Measurements from ENCODE around the gene HLA-G. TPM values are rescaled to one million over a fixed set of nuclear protein-coding genes. Genes with fewer than 3 reads are reported as not detected.
A peak's percentile ranks its signal among the peaks of the same experiment; 100 is the strongest.

The HLA-G gene
- total and polyA plus RNA-seq, 9 of the 15 experiments (the other 6 are each of a cell fraction or from before 2014, with no cell fraction given) = 0.13 TPM; not detected in 8

GRCh38 chr6:29815118-29815750 lies 12.4 kb upstream of the HLA-G start:
- Histone ChIP-seq H3K9me3 (replicated peaks; ENCODE audit: control insufficient read depth, insufficient read depth, low read depth, low read length) (no peaks in the 10 kb centered on the region), H3K27me3 (ENCODE audit: control insufficient read depth in 2 of 2, insufficient read depth in 2 of 2, low read length in 2 of 2) (no peaks in the 10 kb centered on the region; a peak in 2 of 5 replicates), H3K79me2 (ENCODE audit: control insufficient read depth, insufficient read depth, low read length) (no peaks in the 10 kb centered on the region), H3K36me3 (ENCODE audit: control insufficient read depth, insufficient read depth, low read length) (no peaks in the 10 kb centered on the region), H3K4me2 (ENCODE audit: insufficient read depth, low read length) (peak overlapping the region; percentile 28; the same call in 1 of the 2 replicates), H3K9me1 (ENCODE audit: control insufficient read depth, insufficient read depth, low read length) (no peaks in the 10 kb centered on the region), H3K4me1 (replicated peaks in 1 of 2; ENCODE audit: control insufficient read depth in 2 of 2, insufficient read depth in 2 of 2, low read length in 2 of 2) (peaks cover 14 to 27% of the 10 kb centered on the region in 2 experiments; a peak in 4 of 5 replicates), H4K20me1 (replicated peaks; ENCODE audit: control insufficient read depth, insufficient read depth, low read length) (no peaks in the 10 kb centered on the region), H3K27ac (ENCODE audit: extremely low read depth, low read depth, low read length) (peak overlapping the region; percentile 26; the same call in 2 of the 3 replicates), H3K4me3 (no peak overlapping the region), H2AFZ (ENCODE audit: low read depth, low read length) (peak overlapping the region; percentile 90), H3K9ac (ENCODE audit: insufficient read depth in 1 of 2, low read depth in 2 of 2, low read length in 2 of 2) (no peak overlapping the region)
- ChIA-PET CTCF (ENCODE audit: low intra/inter-chr PET ratio) (interaction anchor here (0.7 kb wide), 1 partner anchor 43 kb away, joined by 3 read pairs; no protein-coding TSS in a partner anchor), POLR2A (interaction anchor here (0.7 to 1.4 kb wide), 2 partner anchors 12 to 162 kb away, joined by 3 read pairs; no protein-coding TSS in a partner anchor)
- intact Hi-C loops (cut with micrococcal nuclease) = no loop called here
- 9% methylated on average over 7 of the region's 7 CpGs for WGBS (ENCODE audit: insufficient coverage, low coverage, missing lambda C conversion rate)
- ATAC-seq = peak; percentile 15; the same call in 2 of the 3 replicates
- in situ Hi-C loops (cut with MboI) = no loop called here
- BruUV-seq (replicated peaks) = no TSS peak
- peak; percentile 35 for FAIRE-seq
- peak; percentile 21 to 60 (median 30) for DNase-seq (ENCODE audit: extremely low read depth in 1 of 4, low spot score in 3 of 4)
- TF ChIP-seq EP300 (IDR thresholded peaks at IDR 0.05; ENCODE audit: low read length) (no peak; the same call in 1 of the 2 replicates), CXXC5 (CRISPR knock-in tag; IDR thresholded peaks at IDR 0.05) (no peak), NR3C1 (CRISPR knock-in tag; IDR thresholded peaks at IDR 0.05) (no peak), ETS2 (tag; IDR thresholded peaks at IDR 0.05; ENCODE audit: borderline replicate concordance, poor library complexity, severe bottlenecking) (no peak), GTF2E2 (tag; IDR thresholded peaks at IDR 0.05) (no peak), DACH1 (IDR thresholded peaks at IDR 0.05; ENCODE audit: partially characterized antibody) (peak; percentile 7), ZKSCAN8 (CRISPR knock-in tag; IDR thresholded peaks at IDR 0.05) (no peak), FOXA1 (IDR thresholded peaks at IDR 0.05; ENCODE audit: borderline replicate concordance) (no peak), GATAD2B (IDR thresholded peaks at IDR 0.05; ENCODE audit: borderline replicate concordance) (no peak), TGIF2 (CRISPR knock-in tag; IDR thresholded peaks at IDR 0.05) (no peak), SRSF3 (IDR thresholded peaks at IDR 0.05; ENCODE audit: insufficient read depth, low read length) (no peak), GATA2 (CRISPR knock-in tag; IDR thresholded peaks at IDR 0.05) (no peak), TEAD2 (tag; IDR thresholded peaks at IDR 0.05) (no peak), MEIS2 (IDR thresholded peaks at IDR 0.05; ENCODE audit: partially characterized antibody) (peak; percentile 24), ZNF766 (CRISPR knock-in tag; conservative IDR thresholded peaks at IDR 0.05) (no peak), BCL6 (CRISPR knock-in tag; IDR thresholded peaks at IDR 0.05) (no peak), OTX1 (CRISPR knock-in tag; IDR thresholded peaks at IDR 0.05) (no peak), ARID1B (IDR thresholded peaks at IDR 0.05) (peak; percentile 32; the same call in 1 of the 2 replicates), CEBPB (tag; IDR thresholded peaks at IDR 0.05) (peak; percentile 22; the same call in 1 of the 2 replicates), MCM3 (IDR thresholded peaks at IDR 0.05) (no peak), NR2C1 (IDR thresholded peaks at IDR 0.05) (no peak), NR2C1 (tag; IDR thresholded peaks at IDR 0.05) (no peak), ILK (tag; IDR thresholded peaks at IDR 0.05; ENCODE audit: borderline replicate concordance, low read depth) (no peak), TAL1 (IDR thresholded peaks at IDR 0.05) (peak; percentile 50; the same call in 1 of the 2 replicates), ZNF76 (CRISPR knock-in tag; IDR thresholded peaks at IDR 0.05; ENCODE audit: borderline replicate concordance) (no peak)
- TF ChIP-seq, protein P1, sequence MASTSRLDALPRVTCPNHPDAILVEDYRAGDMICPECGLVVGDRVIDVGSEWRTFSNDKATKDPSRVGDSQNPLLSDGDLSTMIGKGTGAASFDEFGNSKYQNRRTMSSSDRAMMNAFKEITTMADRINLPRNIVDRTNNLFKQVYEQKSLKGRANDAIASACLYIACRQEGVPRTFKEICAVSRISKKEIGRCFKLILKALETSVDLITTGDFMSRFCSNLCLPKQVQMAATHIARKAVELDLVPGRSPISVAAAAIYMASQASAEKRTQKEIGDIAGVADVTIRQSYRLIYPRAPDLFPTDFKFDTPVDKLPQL (IDR thresholded peaks at IDR 0.05; ENCODE audit: extremely low read depth, insufficient read length) = peak; percentile 82
